K562 (cell line): ENCODE results near the gene WNT16. TPM values are rescaled to one million over a fixed set of nuclear protein-coding genes. Genes with fewer than 3 reads are reported as not detected.
A peak's percentile ranks its signal among the peaks of the same experiment; 100 is the strongest.

Experiments
- ARID2 ChIP-seq: fragments of 450-650 bp; IDR thresholded peaks from 2 replicates; pipeline ENCODE4 v1.6.1; 2017; ENCODE audit warnings: antibody characterized with exemption, mild to moderate bottlenecking
- CBFA2T3 ChIP-seq: fragments of 450-650 bp; IDR thresholded peaks from 2 replicates; pipeline ENCODE4 v1.6.1; 2017
- CC2D1A ChIP-seq: fragments of 450-650 bp; IDR thresholded peaks from 2 replicates; pipeline ENCODE4 v1.6.1; 2017; ENCODE audit warnings: mild to moderate bottlenecking
- CREBBP ChIP-seq: IDR thresholded peaks from one replicate; pipeline ENCODE4 v1.6.1; 2012; ENCODE audit warnings: low read depth, mild to moderate bottlenecking, control low read depth, inconsistent platforms, low read length
- FOXK1 ChIP-seq: sonication (generic); formaldehyde crosslinking; IDR thresholded peaks from 2 replicates; pipeline ENCODE4 v1.8.0; 2022; ENCODE audit warnings: missing genetic modification reagents, mild to moderate bottlenecking, borderline replicate concordance
- FOXK2 ChIP-seq, 2 experiments: fragments of 450-650 bp; IDR thresholded peaks in 1 of 2; conservative IDR thresholded peaks in 1 of 2; 2 replicates each; pipeline ENCODE4 v1.6.1; 2016; ENCODE audit warnings: low read depth in 2 of 2, mild to moderate bottlenecking in 1 of 2
- GATAD2B ChIP-seq: fragments of 450-650 bp; IDR thresholded peaks from 2 replicates; pipeline ENCODE4 v1.6.1; 2017; ENCODE audit warnings: mild to moderate bottlenecking, borderline replicate concordance
- KLF6 ChIP-seq: fragments of 250-450 bp; sonication (Bioruptor Pico); IDR thresholded peaks from 2 replicates; pipeline ENCODE4 v1.4.0; 2020; ENCODE audit warnings: mild to moderate bottlenecking, moderate library complexity, borderline replicate concordance
- MYBL2 ChIP-seq, 2 experiments: fragments of 450-650 bp in 1 of 2; sonication (generic) in 1 of 2; formaldehyde crosslinking in 1 of 2; IDR thresholded peaks; 2 replicates each; pipeline versions ENCODE4 v1.6.1 to v1.8.1; 2017 to 2022; ENCODE audit warnings: borderline replicate concordance in 1 of 2, inconsistent platforms in 1 of 2, low read depth in 1 of 2, mild to moderate bottlenecking in 1 of 2, missing genetic modification reagents in 1 of 2, moderate library complexity in 1 of 2
- NCOA4 ChIP-seq: fragments of 450-650 bp; IDR thresholded peaks from 2 replicates; pipeline ENCODE4 v1.6.1; 2018; ENCODE audit warnings: mild to moderate bottlenecking; ENCODE audit not compliant: partially characterized antibody
- NCOA6 ChIP-seq: fragments of 450-650 bp; IDR thresholded peaks from 2 replicates; pipeline ENCODE4 v1.6.1; 2017; ENCODE audit warnings: mild to moderate bottlenecking
- NFE2 ChIP-seq: IDR thresholded peaks from 2 replicates; pipeline ENCODE4 v1.6.1; 2014; ENCODE audit warnings: antibody characterized with exemption, low read depth
- POLR2H ChIP-seq: IDR thresholded peaks from 2 replicates; pipeline ENCODE4 v1.6.1; 2016; ENCODE audit warnings: missing genetic modification characterization, low read depth, mild to moderate bottlenecking, control low read depth, missing compliant biosample characterization, moderate library complexity
- PTTG1 ChIP-seq: fragments of 450-650 bp; IDR thresholded peaks from 2 replicates; pipeline ENCODE4 v1.6.1; 2016; ENCODE audit warnings: low read depth, mild to moderate bottlenecking, missing genetic modification characterization, missing compliant biosample characterization
- RBFOX2 ChIP-seq: fragments of 200-400 bp; formaldehyde crosslinking; IDR thresholded peaks from 2 replicates; pipeline ENCODE4 v1.6.1; 2017; ENCODE audit warnings: low read depth, mild to moderate bottlenecking, low read length, moderate library complexity
- RBM17 ChIP-seq: fragments of 200-400 bp; formaldehyde crosslinking; IDR thresholded peaks from 2 replicates; pipeline ENCODE4 v1.6.1; 2017; ENCODE audit warnings: low read depth, mild to moderate bottlenecking, low read length, borderline replicate concordance
- SNRNP70 ChIP-seq: fragments of 200-400 bp; formaldehyde crosslinking; optimal IDR thresholded peaks from 2 replicates; pipeline ENCODE3; 2017; ENCODE audit warnings: low read depth, low read length
- ZNF24 ChIP-seq: fragments of 450-650 bp; IDR thresholded peaks from 2 replicates; pipeline ENCODE4 v1.6.1; 2016
- ZNF76 ChIP-seq: fragments of 250-450 bp; sonication (Bioruptor Pico); IDR thresholded peaks from 2 replicates; pipeline ENCODE4 v1.4.0; 2020; ENCODE audit warnings: mild to moderate bottlenecking, moderate library complexity, borderline replicate concordance
- polyA plus RNA-seq, 8 experiments: library from polyadenylated mRNA; depleted of rRNA in 4 of 8; stranded (reverse) in 5 of 8; unstranded in 3 of 8; fragments of >200 nt; fragmentation: Nextera tagmentation in 2 of 8; fragmentation: Illumina TruSeq in 1 of 8; extraction: Ambion mirVana in 2 of 8; extraction: Trizol in 1 of 8; gene quantifications; 2 replicates each; pipeline versions ENCODE4 v1.2.1 to v1.2.3, GENCODE V29; 2011 to 2014; ENCODE audit warnings: inconsistent platforms in 1 of 8, missing spikeins in 1 of 8
- total RNA-seq, 7 experiments: library from RNA; depleted of rRNA in 6 of 7; stranded (reverse); fragments of >200 nt in 6 of 7; fragmentation: Illumina TruSeq in 2 of 7; extraction: Trizol in 2 of 7; gene quantifications; 2 replicates each; pipeline versions ENCODE4 v1.2.1 to v1.2.3, GENCODE V29; 2011 to 2021; ENCODE audit warnings: low replicate concordance in 1 of 7
- TF ChIP-seq, protein P1 (sequence below): fragments of 450-650 bp; IDR thresholded peaks from one replicate; pipeline ENCODE4 v1.6.1; 2018; ENCODE audit warnings: mild to moderate bottlenecking, moderate library complexity; ENCODE audit not compliant: partially characterized antibody
- TF ChIP-seq, protein P2 (sequence below), 2 experiments: fragments of 150-350 bp in 1 of 2; IDR thresholded peaks; 2 replicates each; pipeline ENCODE4 v1.6.1; 2012 to 2016; ENCODE audit warnings: low read depth in 2 of 2, low read length in 2 of 2, mild to moderate bottlenecking in 1 of 2, moderate library complexity in 1 of 2
- TF ChIP-seq, protein P3 (sequence below): fragments of 250-450 bp; sonication (Bioruptor Pico); IDR thresholded peaks from 2 replicates; pipeline ENCODE4 v1.5.0; 2022; ENCODE audit warnings: mild to moderate bottlenecking

Gene WNT16
- total and polyA plus RNA-seq, 9 of the 15 experiments (the other 6 are each of a cell fraction or from before 2014, with no cell fraction given) = 0.06 to 0.07 TPM; not detected in 7

- TF ChIP-seq MYBL2 (IDR thresholded peaks at IDR 0.05; ENCODE audit: low read depth) (0 out of 2 replicates have a peak, but pooled peaks have one; percentile 2), MYBL2 (CRISPR knock-in tag; IDR thresholded peaks at IDR 0.05; ENCODE audit: borderline replicate concordance) (no peak), CBFA2T3 (no peak), ARID2 (peak; percentile 83), FOXK2 (conservative IDR thresholded peaks at IDR 0.05 in 1 of 2, IDR thresholded peaks at IDR 0.05 in 1 of 2; ENCODE audit: low read depth in 2 of 2) (peak in 1 of 2 experiments; percentile 46; a peak in 1 of 4 replicates), NCOA4 (no peak), ZNF24 (no peak), FOXK1 (CRISPR knock-in tag) (no peak), POLR2H (tag) (peak; percentile 58), PTTG1 (no peak), RBM17 (no peak), NFE2 (0 out of 2 replicates have a peak, but pooled peaks have one; percentile 34), SNRNP70 (no peak), RBFOX2 (no peak), CC2D1A (peak; percentile 63; the same call in 1 of the 2 replicates), NCOA6 (no peak), KLF6 (CRISPR knock-in tag) (no peak), CREBBP (no peak), GATAD2B (no peak; the same call in 1 of the 2 replicates), ZNF76 (CRISPR knock-in tag) (no peak)
- TF ChIP-seq, protein P1, sequence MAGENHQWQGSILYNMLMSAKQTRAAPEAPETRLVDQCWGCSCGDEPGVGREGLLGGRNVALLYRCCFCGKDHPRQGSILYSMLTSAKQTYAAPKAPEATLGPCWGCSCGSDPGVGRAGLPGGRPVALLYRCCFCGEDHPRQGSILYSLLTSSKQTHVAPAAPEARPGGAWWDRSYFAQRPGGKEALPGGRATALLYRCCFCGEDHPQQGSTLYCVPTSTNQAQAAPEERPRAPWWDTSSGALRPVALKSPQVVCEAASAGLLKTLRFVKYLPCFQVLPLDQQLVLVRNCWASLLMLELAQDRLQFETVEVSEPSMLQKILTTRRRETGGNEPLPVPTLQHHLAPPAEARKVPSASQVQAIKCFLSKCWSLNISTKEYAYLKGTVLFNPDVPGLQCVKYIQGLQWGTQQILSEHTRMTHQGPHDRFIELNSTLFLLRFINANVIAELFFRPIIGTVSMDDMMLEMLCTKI = no peak
- TF ChIP-seq, protein P2, sequence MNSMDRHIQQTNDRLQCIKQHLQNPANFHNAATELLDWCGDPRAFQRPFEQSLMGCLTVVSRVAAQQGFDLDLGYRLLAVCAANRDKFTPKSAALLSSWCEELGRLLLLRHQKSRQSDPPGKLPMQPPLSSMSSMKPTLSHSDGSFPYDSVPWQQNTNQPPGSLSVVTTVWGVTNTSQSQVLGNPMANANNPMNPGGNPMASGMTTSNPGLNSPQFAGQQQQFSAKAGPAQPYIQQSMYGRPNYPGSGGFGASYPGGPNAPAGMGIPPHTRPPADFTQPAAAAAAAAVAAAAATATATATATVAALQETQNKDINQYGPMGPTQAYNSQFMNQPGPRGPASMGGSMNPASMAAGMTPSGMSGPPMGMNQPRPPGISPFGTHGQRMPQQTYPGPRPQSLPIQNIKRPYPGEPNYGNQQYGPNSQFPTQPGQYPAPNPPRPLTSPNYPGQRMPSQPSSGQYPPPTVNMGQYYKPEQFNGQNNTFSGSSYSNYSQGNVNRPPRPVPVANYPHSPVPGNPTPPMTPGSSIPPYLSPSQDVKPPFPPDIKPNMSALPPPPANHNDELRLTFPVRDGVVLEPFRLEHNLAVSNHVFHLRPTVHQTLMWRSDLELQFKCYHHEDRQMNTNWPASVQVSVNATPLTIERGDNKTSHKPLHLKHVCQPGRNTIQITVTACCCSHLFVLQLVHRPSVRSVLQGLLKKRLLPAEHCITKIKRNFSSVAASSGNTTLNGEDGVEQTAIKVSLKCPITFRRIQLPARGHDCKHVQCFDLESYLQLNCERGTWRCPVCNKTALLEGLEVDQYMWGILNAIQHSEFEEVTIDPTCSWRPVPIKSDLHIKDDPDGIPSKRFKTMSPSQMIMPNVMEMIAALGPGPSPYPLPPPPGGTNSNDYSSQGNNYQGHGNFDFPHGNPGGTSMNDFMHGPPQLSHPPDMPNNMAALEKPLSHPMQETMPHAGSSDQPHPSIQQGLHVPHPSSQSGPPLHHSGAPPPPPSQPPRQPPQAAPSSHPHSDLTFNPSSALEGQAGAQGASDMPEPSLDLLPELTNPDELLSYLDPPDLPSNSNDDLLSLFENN (IDR thresholded peaks at IDR 0.05; ENCODE audit: low read depth in 2 of 2, low read length in 2 of 2) = no peak
- TF ChIP-seq, protein P3, sequence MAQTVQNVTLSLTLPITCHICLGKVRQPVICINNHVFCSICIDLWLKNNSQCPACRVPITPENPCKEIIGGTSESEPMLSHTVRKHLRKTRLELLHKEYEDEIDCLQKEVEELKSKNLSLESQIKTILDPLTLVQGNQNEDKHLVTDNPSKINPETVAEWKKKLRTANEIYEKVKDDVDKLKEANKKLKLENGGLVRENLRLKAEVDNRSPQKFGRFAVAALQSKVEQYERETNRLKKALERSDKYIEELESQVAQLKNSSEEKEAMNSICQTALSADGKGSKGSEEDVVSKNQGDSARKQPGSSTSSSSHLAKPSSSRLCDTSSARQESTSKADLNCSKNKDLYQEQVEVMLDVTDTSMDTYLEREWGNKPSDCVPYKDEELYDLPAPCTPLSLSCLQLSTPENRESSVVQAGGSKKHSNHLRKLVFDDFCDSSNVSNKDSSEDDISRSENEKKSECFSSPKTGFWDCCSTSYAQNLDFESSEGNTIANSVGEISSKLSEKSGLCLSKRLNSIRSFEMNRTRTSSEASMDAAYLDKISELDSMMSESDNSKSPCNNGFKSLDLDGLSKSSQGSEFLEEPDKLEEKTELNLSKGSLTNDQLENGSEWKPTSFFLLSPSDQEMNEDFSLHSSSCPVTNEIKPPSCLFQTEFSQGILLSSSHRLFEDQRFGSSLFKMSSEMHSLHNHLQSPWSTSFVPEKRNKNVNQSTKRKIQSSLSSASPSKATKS (CRISPR knock-in tag) = no peak
Measured at GRCh38 chr7:121366852-121367431, 38.1 kb downstream of the WNT16 start (continued).
